Calu3 (cell line): ENCODE results near the gene TNC. TPM values are rescaled to one million over a fixed set of nuclear protein-coding genes. Genes with fewer than 3 reads are reported as not detected.

Experiments
- BruUV-seq: library from RNA; stranded (reverse); fragments of 400-500 nt; replicated peaks from 2 replicates; lab custom pipeline; 2021; lab: Mats Ljungman, UMichigan
- CTCF ChIA-PET: fragments of 300-600 bp; sonication (Branson Sonifier 250); formaldehyde crosslinking; loops from one replicate; lab custom pipeline; 2022; ENCODE audit warnings: antibody characterized with exemption; lab: Charles Lee
- DNase-seq: peaks from one replicate; pipeline ENCODE4 v3.0.0; 2022
- H3K27ac Mint-ChIP-seq: one replicate; pipeline ENCODE4 v1.8.0; 2022; ENCODE audit warnings: mixed read lengths; ENCODE audit not compliant: unreplicated experiment
- H3K27me3 Mint-ChIP-seq: one replicate; pipeline ENCODE4 v1.8.0; 2022; ENCODE audit warnings: mixed read lengths; ENCODE audit not compliant: unreplicated experiment
- H3K36me3 Mint-ChIP-seq: one replicate; pipeline ENCODE4 v1.8.0; 2022; ENCODE audit warnings: mild to moderate bottlenecking, moderate library complexity, mixed read lengths; ENCODE audit not compliant: insufficient read depth, unreplicated experiment
- H3K4me1 Mint-ChIP-seq: one replicate; pipeline ENCODE4 v1.8.0; 2022; ENCODE audit warnings: mild to moderate bottlenecking, low read depth, mixed read lengths; ENCODE audit not compliant: unreplicated experiment
- H3K4me3 Mint-ChIP-seq: one replicate; pipeline ENCODE4 v1.8.0; 2022; ENCODE audit warnings: mild to moderate bottlenecking, low read depth, moderate library complexity, mixed read lengths; ENCODE audit not compliant: unreplicated experiment
- H3K9me3 Mint-ChIP-seq: one replicate; pipeline ENCODE4 v1.8.0; 2022; ENCODE audit warnings: low read depth, mixed read lengths; ENCODE audit not compliant: unreplicated experiment
- CTCF ChIP-seq: fragments of 200-600 bp; IDR thresholded peaks from one replicate; pipeline ENCODE4 v1.8.0; 2022; ENCODE audit warnings: antibody characterized with exemption; ENCODE audit not compliant: unreplicated experiment
- intact Hi-C: fragments of 100-400 bp; cut with micrococcal nuclease; formaldehyde crosslinking; loops from one replicate; pipeline ENCODE4 v1.10.0; 2022; ENCODE audit not compliant: unreplicated experiment
- total RNA-seq: library from RNA; stranded (reverse); gene quantifications from 2 replicates; pipeline ENCODE4 v1.2.3, GENCODE V29; 2022

TNC gene
- total RNA-seq, 1 experiment from 2014 or later: 1.0 TPM

- peaks cover 4% of the 10 kb centered on the region for H3K36me3 Mint-ChIP-seq
- H3K9me3 Mint-ChIP-seq: peaks cover 10% of the 10 kb centered on the region
- CTCF ChIA-PET: no interaction called here
- DNase-seq: no peak
- intact Hi-C loops: no loop called here
- H3K4me1 Mint-ChIP-seq: peaks cover 12% of the 10 kb centered on the region
- no peak for TF ChIP-seq CTCF
- H3K4me3 Mint-ChIP-seq: no peak overlapping the region
- H3K27me3 Mint-ChIP-seq: no peaks in the 10 kb centered on the region
- no TSS peak for BruUV-seq
- no peak overlapping the region for H3K27ac Mint-ChIP-seq
These were observed 45.0 kb upstream of the TNC start for GRCh38 chr9:115162946-115163345.

GRCh38 chr9:115161446-115161845 lies 43.5 kb upstream of the TNC start:
- intact Hi-C loops: no loop called here
- CTCF ChIA-PET: no interaction called here
- H3K36me3 Mint-ChIP-seq: peaks cover under 1% of the 10 kb centered on the region
- no peak for TF ChIP-seq CTCF
- peaks cover 23% of the 10 kb centered on the region for H3K4me1 Mint-ChIP-seq
- H3K4me3 Mint-ChIP-seq: no peak overlapping the region
- no TSS peak for BruUV-seq
- H3K27me3 Mint-ChIP-seq: no peaks in the 10 kb centered on the region
- H3K27ac Mint-ChIP-seq: no peak overlapping the region
- no peak for DNase-seq
- H3K9me3 Mint-ChIP-seq: peaks cover 9% of the 10 kb centered on the region

GRCh38 chr9:115158661-115159481 lies 40.9 kb upstream of the TNC start:
- Mint-ChIP-seq H3K36me3 (no peaks in the 10 kb centered on the region), H3K4me1 (peaks cover 14% of the 10 kb centered on the region), H3K9me3 (peaks cover 5% of the 10 kb centered on the region), H3K27me3 (no peaks in the 10 kb centered on the region), H3K4me3 (no peak overlapping the region), H3K27ac (no peak overlapping the region)
- no peak for DNase-seq
- CTCF ChIA-PET: interaction anchor here (1.2 kb wide), 1 partner anchor 22 kb away, joined by 3 read pairs; no protein-coding TSS in a partner anchor
- intact Hi-C loops: no loop called here
- no peak for TF ChIP-seq CTCF
- BruUV-seq: no TSS peak

GRCh38 chr9:115157245-115157674 lies 39.3 kb upstream of the TNC start:
- intact Hi-C loops: no loop called here
- Mint-ChIP-seq H3K4me1 (peaks cover 14% of the 10 kb centered on the region), H3K27ac (peak overlapping the region; percentile 58), H3K4me3 (no peak overlapping the region), H3K36me3 (no peaks in the 10 kb centered on the region), H3K27me3 (no peaks in the 10 kb centered on the region), H3K9me3 (no peaks in the 10 kb centered on the region)
- TF ChIP-seq CTCF: no peak
- no TSS peak for BruUV-seq
- CTCF ChIA-PET: interaction anchor here (0.6 to 0.8 kb wide), 4 partner anchors 33 to 440 kb away, joined by 3 to 6 read pairs (median 4); no protein-coding TSS in a partner anchor
- peak; percentile 5 for DNase-seq
